ENCODE measurements around the gene SIGLEC14. TPM values are rescaled to one million over a fixed set of nuclear protein-coding genes. Genes with fewer than 3 reads are reported as not detected.

The SIGLEC14 gene
- total RNA-seq, 1 experiment from 2014 or later: not detected

- no TSS peak for BruUV-seq (replicated peaks)
- Histone ChIP-seq H3K27me3 (ENCODE audit: control insufficient read depth, insufficient read depth, low read length) (no peaks in the 10 kb centered on the region), H3K9me3 (ENCODE audit: control insufficient read depth, insufficient read depth, low read depth, low read length) (no peaks in the 10 kb centered on the region), H3K36me3 (ENCODE audit: control insufficient read depth, insufficient read depth, low read length) (no peaks in the 10 kb centered on the region; the same call in 1 of the 2 replicates), H3K27ac (ENCODE audit: low read length) (peak overlapping the region; percentile 34; the same call in 1 of the 2 replicates), H3K4me1 (ENCODE audit: control insufficient read depth, insufficient read depth, low read length) (peaks cover 13% of the 10 kb centered on the region), H3K4me3 (ENCODE audit: low read depth in 2 of 2, low read length in 2 of 2) (no peak overlapping the region)
- ATAC-seq (no peak), DNase-seq (ENCODE audit: low read depth, low spot score) (no peak)
- ChIA-PET CTCF (no interaction called here), POLR2A (no interaction called here)
- intact Hi-C loops (cut with micrococcal nuclease; ENCODE audit: unreplicated experiment) (no loop called here), in situ Hi-C loops (cut with HindIII; ENCODE audit: low pct_unique_long_range_greater_than_20kb, low sequenced_read_pairs) (no loop called here)
- TF ChIP-seq CTCF (IDR thresholded peaks at IDR 0.05) (no peak), SIN3A (IDR thresholded peaks at IDR 0.05; ENCODE audit: borderline replicate concordance, insufficient read depth, low read depth, low read length) (no peak), TCF7L2 (IDR thresholded peaks at IDR 0.05; ENCODE audit: low read depth, low read length) (no peak)
Observed at GRCh38 chr19:51692468-51692867, 45.8 kb upstream of the SIGLEC14 start.

GRCh38 chr19:51691584-51692428 lies 45.2 kb upstream of the SIGLEC14 start:
- H3K27ac ChIP-seq (ENCODE audit: low read length): peak overlapping the region; percentile 92
- no TSS peak for BruUV-seq (replicated peaks)
- no peak for ATAC-seq
- in situ Hi-C loops (cut with HindIII; ENCODE audit: low pct_unique_long_range_greater_than_20kb, low sequenced_read_pairs): no loop called here
- TF ChIP-seq CTCF (IDR thresholded peaks at IDR 0.05) (no peak), REST (IDR thresholded peaks at IDR 0.05; ENCODE audit: insufficient read depth in 1 of 2, low read depth in 2 of 2, low read length in 1 of 2) (no peak), TCF7L2 (IDR thresholded peaks at IDR 0.05; ENCODE audit: low read depth, low read length) (no peak), POLR2AphosphoS5 (IDR thresholded peaks at IDR 0.05; ENCODE audit: low read depth, low read length) (no peak), SIN3A (IDR thresholded peaks at IDR 0.05; ENCODE audit: borderline replicate concordance, insufficient read depth, low read depth, low read length) (no peak)
- DNase-seq (ENCODE audit: low read depth, low spot score): no peak
- CTCF ChIA-PET: interaction anchor here (0.6 kb wide), 1 partner anchor 468 kb away, joined by 4 read pairs; no protein-coding TSS in a partner anchor
- H3K4me3 ChIP-seq (ENCODE audit: low read depth in 2 of 2, low read length in 2 of 2): peak overlapping the region; percentile 70 to 76
- POLR2A ChIA-PET: no interaction called here
- H3K9me3 ChIP-seq (ENCODE audit: control insufficient read depth, insufficient read depth, low read depth, low read length): no peaks in the 10 kb centered on the region
- no peaks in the 10 kb centered on the region for H3K27me3 ChIP-seq (ENCODE audit: control insufficient read depth, insufficient read depth, low read length)
- intact Hi-C loops (cut with micrococcal nuclease; ENCODE audit: unreplicated experiment): no loop called here
- H3K36me3 ChIP-seq (ENCODE audit: control insufficient read depth, insufficient read depth, low read length): no peaks in the 10 kb centered on the region; the same call in 1 of the 2 replicates
- H3K4me1 ChIP-seq (ENCODE audit: control insufficient read depth, insufficient read depth, low read length): peaks cover 15% of the 10 kb centered on the region
